Measurements from ENCODE around the gene ZNF184. TPM values are rescaled to one million over a fixed set of nuclear protein-coding genes. Genes with fewer than 3 reads are reported as not detected.

ZNF184 gene
- total and polyA plus RNA-seq, 9 of the 15 experiments (the other 6 are each of a cell fraction or from before 2014, with no cell fraction given), result 7.6 to 22.2 (median 12.8) TPM

GRCh38 chr6:27451660-27452390 lies 21.1 kb downstream of the ZNF184 start (continued):
- no peak for TF ChIP-seq CREB3 (tag; conservative IDR thresholded peaks at IDR 0.05; ENCODE audit: low read depth)
- TF ChIP-seq SMARCE1 (IDR thresholded peaks at IDR 0.05), result no peak
- no peak for TF ChIP-seq IFI16 (CRISPR knock-in tag; IDR thresholded peaks at IDR 0.05)
- TF ChIP-seq BCLAF1 (IDR thresholded peaks at IDR 0.05; ENCODE audit: borderline replicate concordance in 1 of 2, control insufficient read depth in 1 of 2, low read depth in 2 of 2, low read length in 1 of 2), result 0 out of 4 replicates have a peak, but pooled peaks of 1 of the 2 experiments have one; percentile 21
- no peak for TF ChIP-seq ARID3A (IDR thresholded peaks at IDR 0.05; ENCODE audit: borderline replicate concordance, low read depth, low read length)
- no peak for TF ChIP-seq BRF1 (IDR thresholded peaks at IDR 0.05; ENCODE audit: borderline replicate concordance, extremely low read depth, insufficient read length)
- TF ChIP-seq XRCC4 (IDR thresholded peaks at IDR 0.05; ENCODE audit: extremely low read depth, insufficient read depth, insufficient read length), result no peak
- TF ChIP-seq RAD21 (CRISPR knock-in tag; conservative IDR thresholded peaks at IDR 0.05 in 1 of 2, IDR thresholded peaks at IDR 0.05 in 1 of 2), result peak in 1 of 2 experiments; percentile 4; a peak in 1 of 4 replicates
- no peak for TF ChIP-seq PHB2 (IDR thresholded peaks at IDR 0.05; ENCODE audit: low read depth)
- no peak for TF ChIP-seq HMGXB4 (CRISPR knock-in tag; IDR thresholded peaks at IDR 0.05)
- no peak for TF ChIP-seq ZNF324 (CRISPR knock-in tag; IDR thresholded peaks at IDR 0.05)
- peak; percentile 98 for TF ChIP-seq ZNF75A (CRISPR knock-in tag; IDR thresholded peaks at IDR 0.05)
- TF ChIP-seq ZNF57 (CRISPR knock-in tag; IDR thresholded peaks at IDR 0.05), result no peak
- no peak for TF ChIP-seq POLR2A (conservative IDR thresholded peaks at IDR 0.05)
- peak in 1 of 2 experiments; percentile 90; a peak in 2 of 3 replicates for TF ChIP-seq CBX3 (IDR thresholded peaks at IDR 0.05; ENCODE audit: borderline replicate concordance in 1 of 2, low read length in 2 of 2)
- TF ChIP-seq SRSF7 (optimal IDR thresholded peaks at IDR 0.05; ENCODE audit: low read depth, low read length), result no peak
- TF ChIP-seq CCAR2 (IDR thresholded peaks at IDR 0.05; ENCODE audit: low read depth, low read length), result no peak
- TF ChIP-seq SMARCB1 (IDR thresholded peaks at IDR 0.05; ENCODE audit: insufficient read length, low read depth), result no peak
- TF ChIP-seq NUFIP1 (IDR thresholded peaks at IDR 0.05; ENCODE audit: partially characterized antibody), result no peak

All from K562 (cell line).